Measurements from ENCODE around the gene DNAH2. TPM values are rescaled to one million over a fixed set of nuclear protein-coding genes. Genes with fewer than 3 reads are reported as not detected.

DNAH2 gene
- total RNA-seq, 1 experiment from 2014 or later = not detected

DNA sequence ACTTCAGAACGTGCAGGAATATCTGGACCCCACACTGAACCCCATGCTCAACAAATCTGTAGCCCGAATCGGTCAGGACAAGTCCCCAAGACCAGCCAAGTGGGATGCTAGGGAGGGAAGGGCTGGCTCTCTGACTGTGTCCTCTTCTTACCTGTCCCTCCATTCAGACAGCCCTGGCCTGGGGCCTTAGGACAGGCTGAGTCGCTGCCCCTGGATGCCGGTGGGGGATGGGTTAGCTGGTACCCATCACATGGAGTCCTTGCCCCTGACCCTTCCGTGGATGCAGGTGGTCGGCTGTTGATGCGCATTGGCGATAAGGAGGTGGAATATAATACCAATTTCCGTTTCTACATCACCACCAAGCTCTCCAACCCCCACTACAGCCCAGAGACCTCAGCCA is 100.5 kb downstream of the DNAH2 start:
- no peak for DNase-seq (ENCODE audit: low spot score)

GRCh38 chr17:7818746-7819645 is 101.5 kb downstream of the DNAH2 start:
- no peak for DNase-seq (ENCODE audit: low spot score)

DNA sequence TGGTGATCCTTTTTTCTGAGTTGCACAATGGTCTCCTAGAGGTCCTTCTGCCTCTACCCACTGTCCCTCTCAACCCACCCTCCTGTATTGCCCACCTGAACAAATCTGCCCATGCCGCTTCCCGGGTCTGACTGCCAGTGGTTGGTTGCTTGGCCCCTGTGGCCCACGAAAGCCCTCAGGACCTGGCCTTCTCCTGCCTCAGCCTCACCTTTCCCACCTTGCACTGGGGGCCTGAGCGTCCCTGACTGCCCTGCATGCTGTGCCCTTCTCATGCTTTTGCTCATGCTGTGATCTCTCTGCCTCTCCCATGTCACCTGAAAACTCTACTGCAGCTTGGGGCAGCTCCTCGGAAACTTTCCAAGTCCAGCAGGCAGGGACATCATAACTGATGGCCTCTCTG is 102.7 kb downstream of the DNAH2 start:
- DNase-seq (ENCODE audit: low spot score) = no peak

- no peak for DNase-seq (ENCODE audit: low spot score)
These were observed 104.6 kb downstream of the DNAH2 start for GRCh38 chr17:7822126-7822525.

DNA sequence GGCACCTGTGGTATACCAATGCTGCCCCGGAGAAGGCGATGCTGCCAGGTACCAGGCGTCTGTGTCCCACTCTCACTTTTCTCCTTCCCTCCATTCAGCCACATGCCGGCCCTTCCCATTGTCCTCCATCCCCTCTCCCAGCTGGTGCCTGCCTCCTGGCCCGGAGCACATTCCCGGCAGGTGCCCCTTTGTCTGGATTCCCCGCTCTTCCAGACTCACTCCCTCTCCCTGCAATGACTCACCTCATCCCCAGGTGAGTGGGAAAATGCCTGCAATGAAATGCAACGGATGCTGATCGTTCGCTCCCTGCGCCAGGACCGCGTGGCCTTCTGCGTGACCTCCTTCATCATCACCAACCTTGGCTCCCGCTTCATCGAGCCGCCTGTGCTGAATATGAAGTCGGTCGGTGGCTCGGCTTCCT is 106.0 kb downstream of the DNAH2 start:
- no peak for DNase-seq (ENCODE audit: low spot score)

- DNase-seq (ENCODE audit: low spot score) = no peak
These were observed 106.7 kb downstream of the DNAH2 start for GRCh38 chr17:7824021-7824924.

DNA sequence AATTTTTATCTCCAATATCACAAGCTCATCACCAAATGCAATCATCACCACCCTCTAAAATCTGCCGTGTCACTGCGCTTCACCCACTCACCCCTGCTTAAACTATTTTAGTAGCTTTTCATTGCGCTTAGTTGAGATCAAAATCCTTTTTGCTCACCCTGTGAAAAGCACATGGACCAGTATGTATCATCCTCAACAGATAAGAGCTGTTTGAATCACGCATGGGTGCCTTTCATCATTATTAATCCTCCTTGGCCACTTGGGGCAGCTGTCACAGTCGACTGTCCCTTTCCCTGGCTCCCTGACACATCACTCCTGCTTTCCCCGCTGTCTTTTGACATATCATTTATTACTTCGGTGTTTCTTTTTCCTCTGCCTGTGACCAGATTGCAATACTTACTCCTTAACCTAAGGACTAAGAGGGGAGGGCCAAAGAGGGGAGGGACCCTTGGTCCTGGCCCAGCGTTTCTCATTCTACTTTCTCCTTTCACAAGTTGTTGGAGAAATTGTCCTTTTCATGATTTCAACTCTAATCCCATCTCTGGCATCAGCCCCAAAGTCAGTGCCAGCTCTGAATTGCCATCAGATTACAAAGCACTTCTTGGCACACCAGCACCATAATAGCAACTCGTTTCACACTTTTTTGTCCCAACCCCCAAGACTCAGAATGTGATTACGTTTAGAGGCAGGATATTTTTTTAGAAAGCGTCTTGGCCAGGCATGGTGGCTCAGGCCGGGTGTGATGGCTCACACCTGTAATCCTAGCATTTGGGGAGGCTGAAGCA is 107.9 kb downstream of the DNAH2 start:
- no peak for DNase-seq (ENCODE audit: low spot score)

GRCh38 chr17:7830616-7831015 is 113.1 kb downstream of the DNAH2 start:
- no peak for DNase-seq (ENCODE audit: low spot score)

GRCh38 chr17:7831233-7831632 is 113.7 kb downstream of the DNAH2 start:
- no peak for DNase-seq (ENCODE audit: low spot score)

DNA sequence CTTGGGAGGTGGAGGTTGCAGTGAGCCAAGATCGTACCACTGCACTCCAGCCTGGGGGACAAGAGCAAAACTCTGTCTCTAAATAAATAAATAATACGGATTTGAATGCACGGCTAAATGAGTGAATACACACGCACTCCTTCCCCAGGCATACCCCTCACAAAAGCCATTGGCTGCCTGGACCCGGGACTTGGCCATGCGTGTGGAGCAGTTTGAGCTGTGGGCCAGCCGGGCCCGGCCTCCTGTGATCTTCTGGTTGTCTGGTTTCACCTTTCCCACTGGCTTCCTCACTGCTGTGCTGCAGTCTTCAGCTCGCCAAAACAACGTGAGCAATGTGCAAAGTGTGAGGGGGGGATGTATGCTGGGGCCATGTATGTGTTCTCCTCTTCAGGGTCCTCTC is 114.9 kb downstream of the DNAH2 start:
- no peak for DNase-seq (ENCODE audit: low spot score)

DNA sequence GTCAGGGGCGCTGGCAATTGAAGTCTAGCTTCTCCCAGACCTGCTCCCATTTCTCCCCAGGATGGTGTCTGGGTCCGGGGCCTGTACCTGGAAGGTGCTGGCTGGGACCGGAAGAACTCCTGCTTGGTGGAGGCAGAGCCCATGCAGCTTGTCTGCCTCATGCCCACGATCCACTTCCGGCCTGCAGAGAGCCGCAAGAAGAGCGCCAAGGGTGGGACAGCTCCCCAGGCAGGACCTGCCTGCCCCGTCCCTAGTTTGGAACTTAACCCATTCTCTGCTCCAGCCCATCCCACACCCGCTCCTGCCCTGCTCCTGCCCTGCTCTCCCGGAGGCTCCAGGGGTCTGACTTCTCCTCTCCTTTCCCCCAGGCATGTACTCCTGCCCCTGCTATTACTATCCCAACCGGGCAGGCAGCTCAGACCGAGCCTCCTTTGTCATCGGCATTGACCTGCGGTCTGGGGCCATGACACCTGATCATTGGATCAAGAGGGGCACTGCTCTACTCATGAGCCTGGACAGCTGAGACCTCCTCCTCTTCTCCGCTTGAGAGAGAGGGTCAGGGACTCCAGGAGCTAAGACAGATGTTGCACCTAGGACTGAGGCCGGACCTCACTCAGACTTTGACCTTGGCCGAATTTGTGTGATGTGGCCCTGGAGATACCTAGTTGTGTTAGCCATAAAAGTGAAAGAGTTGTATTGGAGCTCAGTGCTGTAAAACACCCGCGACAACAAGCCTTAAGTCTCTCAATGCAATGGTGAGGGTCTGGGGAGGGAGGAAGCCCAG is 115.7 kb downstream of the DNAH2 start:
- no peak for DNase-seq (ENCODE audit: low spot score)

- peak; percentile 86 for DNase-seq (ENCODE audit: low spot score)
These were observed 116.4 kb downstream of the DNAH2 start, which contains the start of gene KDM6B for GRCh38 chr17:7833795-7834541. Gene KDM6B (plus strand): TSS chr17:7834217. CDS start chr17:7845555, 11,338 bp downstream.

- no peak for DNase-seq (ENCODE audit: low spot score)
These were observed 117.0 kb downstream of the DNAH2 start for GRCh38 chr17:7834542-7834956.

DNA sequence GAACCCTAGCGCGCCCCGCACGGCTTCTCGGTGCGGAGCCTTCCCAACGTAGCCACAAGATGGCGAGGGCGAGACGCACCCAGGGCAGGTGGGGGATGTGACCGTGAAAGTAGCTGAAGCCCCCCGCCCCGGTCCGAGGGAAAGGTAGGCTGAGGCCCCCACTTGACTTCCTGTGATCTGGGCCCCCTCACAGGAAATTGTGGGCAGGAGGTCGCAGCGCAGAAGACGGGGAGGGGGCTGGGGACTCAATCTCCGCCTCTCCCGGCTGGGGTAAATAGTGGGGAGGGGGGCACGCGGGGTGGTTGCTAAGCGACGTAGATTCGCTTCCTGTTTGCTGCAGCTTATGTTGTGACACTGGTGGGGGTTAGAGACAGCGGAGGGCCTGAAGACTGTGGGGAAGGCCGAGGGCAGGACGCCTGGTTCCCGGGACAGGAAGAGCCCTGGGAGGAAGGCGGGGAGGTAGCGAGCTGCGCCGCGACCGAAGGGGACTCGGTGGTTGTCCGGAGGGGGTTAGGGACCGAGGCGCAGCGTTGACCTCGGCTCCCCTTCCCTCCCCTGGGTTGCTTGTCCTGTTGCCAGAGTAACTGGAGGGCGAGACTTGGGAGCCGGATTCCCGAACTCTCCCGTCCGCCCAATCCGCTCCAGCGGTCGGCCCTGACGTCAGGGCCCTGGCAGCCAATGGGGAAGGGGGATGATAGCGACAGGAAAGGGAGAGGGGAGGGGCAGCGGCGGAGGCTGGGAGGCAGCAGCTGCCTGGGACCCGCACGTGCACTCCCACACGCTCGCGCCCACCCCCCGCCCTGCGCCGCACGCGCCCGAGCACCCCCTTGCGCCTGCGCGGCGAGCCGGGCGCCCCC is 117.6 kb downstream of the DNAH2 start:
- DNase-seq (ENCODE audit: low spot score) = peak; percentile 90

DNA sequence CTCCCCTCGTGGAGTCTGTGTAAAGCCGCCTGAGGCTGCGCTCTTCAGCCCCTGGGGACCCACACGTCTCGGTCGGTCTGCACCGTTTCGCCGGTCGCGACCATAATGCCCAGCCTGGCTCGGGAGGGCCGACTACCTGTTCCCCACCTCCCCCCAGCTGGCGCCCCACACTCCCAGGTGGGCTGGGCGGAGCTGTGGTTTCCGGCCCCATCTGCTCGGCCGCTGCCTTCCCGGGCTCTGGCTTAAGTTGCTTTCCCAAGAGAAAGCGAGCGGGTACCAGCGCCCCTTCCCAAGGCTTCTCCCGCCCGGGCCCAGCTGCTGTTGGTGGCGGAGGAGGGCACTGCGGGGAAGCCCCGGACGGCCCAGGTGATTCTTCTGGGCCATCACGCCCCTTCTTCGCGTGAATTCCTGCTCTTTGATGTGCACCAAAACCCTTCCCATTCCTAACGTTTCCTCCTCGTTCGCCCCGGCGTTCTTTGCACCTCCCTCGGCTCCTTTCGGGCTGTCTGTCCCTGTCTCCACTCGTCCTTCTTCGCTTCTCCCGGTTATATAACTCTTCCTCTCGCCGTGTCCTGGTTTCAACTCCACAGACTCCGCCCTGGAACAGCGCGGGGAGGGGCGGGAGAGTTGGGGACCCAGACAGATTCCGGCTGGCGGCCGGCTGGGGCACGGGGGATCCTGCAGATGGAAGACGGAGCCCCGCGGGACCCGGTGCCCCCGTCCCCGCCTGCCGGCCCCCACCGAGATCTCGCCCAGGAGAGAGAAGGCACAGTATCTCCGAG is 118.5 kb downstream of the DNAH2 start:
- peak; percentile 54 for DNase-seq (ENCODE audit: low spot score)

DNA sequence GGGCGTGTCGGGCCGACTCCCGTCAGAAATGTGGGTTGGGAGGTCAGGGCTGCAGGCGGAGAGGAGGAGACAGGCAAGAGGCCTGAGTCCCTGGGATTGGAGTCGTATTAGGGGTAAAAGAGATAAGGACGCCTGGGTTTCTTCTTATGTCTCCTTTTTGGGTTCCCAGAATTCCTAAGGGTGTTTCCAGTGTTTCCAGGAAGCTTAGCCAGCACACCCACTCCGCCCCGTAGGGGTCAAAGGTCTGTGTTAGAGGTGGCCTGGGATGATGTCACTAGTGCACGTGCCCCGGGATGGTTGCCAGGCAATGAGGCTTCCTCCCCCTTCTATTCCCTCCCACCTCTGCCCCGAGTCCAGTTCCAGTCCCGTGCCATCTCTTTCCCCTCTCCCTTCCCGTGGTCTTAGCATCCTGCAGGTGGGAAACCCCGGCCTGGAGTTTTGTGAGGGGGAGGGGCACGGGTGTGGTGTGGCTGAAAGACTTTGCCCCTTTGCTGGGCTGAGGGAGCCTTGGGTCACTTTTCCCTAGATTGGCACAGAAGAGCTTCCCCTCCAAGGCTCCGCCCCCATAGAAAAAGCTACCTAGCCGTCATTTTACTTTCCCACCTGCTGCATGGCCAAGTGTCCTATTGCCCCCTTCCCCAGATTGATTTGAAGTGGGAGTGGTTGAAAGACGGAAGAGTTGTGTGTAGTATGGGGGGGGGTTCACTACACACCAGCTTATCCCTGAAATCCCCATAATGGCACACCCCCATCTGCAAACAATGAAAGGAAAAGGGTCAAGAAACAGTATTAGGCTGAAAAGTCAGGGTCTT is 119.3 kb downstream of the DNAH2 start:
- DNase-seq (ENCODE audit: low spot score) = peak; percentile 88

GRCh38 chr17:7837408-7838088 is 120.0 kb downstream of the DNAH2 start:
- DNase-seq (ENCODE audit: low spot score) = no peak

All from HT-29 (cell line).